Neural progenitor cell (in vitro differentiated cells): ENCODE data around the gene KLHL21.

Experiments
- CTCF ChIP-seq: fragments of 200-600 bp; sonication (generic); IDR thresholded peaks from 2 replicates; pipeline ENCODE4 v1.5.1; 2017; ENCODE audit warnings: antibody characterized with exemption, mild to moderate bottlenecking
- EZH2 ChIP-seq: fragments of 200-600 bp; sonication (generic); IDR thresholded peaks from 2 replicates; pipeline ENCODE4 v1.6.1; 2017; ENCODE audit warnings: antibody characterized with exemption, mild to moderate bottlenecking, moderate library complexity

GRCh38 chr1:6554031-6554906, 48.4 kb downstream of the KLHL21 start, which contains the start of gene NOL9:
- TF ChIP-seq CTCF, result peak; percentile 86
- TF ChIP-seq EZH2, result no peak
